Measurements from ENCODE around the gene CHD6.

Gene CHD6

DNA sequence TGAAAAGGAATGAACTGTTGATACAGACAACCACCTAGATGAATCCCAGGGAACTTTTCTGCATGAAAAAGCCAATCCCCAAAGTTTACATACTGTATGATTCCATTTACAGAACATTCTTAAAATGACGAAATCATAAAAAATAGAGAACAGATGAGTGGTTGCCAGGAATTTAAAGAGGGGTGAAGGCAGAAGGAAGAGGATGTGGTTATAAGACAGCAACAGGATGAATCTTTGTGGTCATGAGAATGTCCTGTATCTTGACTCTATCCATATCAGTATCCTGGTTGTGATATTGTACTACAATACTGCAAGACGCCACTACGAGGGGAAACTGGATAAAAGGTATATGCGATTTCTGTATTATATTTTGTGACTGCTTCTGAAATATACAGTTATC lies 181.5 kb downstream of the CHD6 start:
- peak; percentile 83 for DNase-seq (ENCODE audit: low read depth)
- TF ChIP-seq, protein P1, sequence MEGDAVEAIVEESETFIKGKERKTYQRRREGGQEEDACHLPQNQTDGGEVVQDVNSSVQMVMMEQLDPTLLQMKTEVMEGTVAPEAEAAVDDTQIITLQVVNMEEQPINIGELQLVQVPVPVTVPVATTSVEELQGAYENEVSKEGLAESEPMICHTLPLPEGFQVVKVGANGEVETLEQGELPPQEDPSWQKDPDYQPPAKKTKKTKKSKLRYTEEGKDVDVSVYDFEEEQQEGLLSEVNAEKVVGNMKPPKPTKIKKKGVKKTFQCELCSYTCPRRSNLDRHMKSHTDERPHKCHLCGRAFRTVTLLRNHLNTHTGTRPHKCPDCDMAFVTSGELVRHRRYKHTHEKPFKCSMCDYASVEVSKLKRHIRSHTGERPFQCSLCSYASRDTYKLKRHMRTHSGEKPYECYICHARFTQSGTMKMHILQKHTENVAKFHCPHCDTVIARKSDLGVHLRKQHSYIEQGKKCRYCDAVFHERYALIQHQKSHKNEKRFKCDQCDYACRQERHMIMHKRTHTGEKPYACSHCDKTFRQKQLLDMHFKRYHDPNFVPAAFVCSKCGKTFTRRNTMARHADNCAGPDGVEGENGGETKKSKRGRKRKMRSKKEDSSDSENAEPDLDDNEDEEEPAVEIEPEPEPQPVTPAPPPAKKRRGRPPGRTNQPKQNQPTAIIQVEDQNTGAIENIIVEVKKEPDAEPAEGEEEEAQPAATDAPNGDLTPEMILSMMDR (conservative IDR thresholded peaks at IDR 0.05; ENCODE audit: low read length) = no peak
- no peak overlapping the region for H3K4me3 ChIP-seq (ENCODE audit: low read length)

DNA sequence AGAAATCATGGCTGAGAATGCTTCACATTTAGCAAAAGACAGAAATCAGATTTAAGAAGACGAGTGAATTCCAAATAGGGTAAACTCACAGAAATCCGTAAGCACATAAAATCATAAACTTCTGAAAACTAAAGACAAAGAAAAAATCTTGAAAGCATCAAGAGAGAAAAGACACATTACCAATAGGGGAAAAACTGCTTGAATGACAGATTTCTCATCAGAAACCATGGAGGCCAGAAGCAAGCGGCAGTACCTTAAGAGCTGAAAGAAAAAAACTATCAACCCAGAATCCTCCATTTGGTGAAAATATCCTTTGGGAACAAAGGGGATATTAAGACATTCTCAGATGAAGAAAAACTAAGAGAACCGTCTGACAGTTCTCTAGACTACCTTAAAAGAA lies 185.0 kb downstream of the CHD6 start:
- H3K4me3 ChIP-seq (ENCODE audit: low read length) = no peak overlapping the region
- TF ChIP-seq, protein P1 (conservative IDR thresholded peaks at IDR 0.05; ENCODE audit: low read length) = no peak

DNA sequence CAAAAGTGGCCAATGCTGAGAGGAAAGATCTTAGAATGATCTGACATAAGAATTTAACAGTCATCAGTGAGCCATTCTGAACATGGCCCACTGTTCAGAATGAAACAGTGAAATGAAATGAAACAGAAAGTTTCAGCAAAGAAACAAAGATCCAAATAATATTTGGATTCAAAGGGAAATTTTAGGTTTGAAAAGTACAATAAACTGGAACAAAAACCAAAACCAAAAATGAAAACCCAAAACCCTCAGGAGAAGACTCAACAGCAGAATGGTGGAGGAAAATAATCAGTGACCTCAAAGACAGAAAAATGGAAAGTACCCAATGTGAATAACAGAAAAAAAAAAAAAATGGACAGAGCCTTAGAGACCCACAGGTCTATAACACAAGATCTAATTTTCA lies 185.4 kb downstream of the CHD6 start:
- TF ChIP-seq, protein P1 (conservative IDR thresholded peaks at IDR 0.05; ENCODE audit: low read length) = no peak
- no peak overlapping the region for H3K4me3 ChIP-seq (ENCODE audit: low read length)
- DNase-seq (ENCODE audit: low read depth) = no peak

More for the DNA sequence above, 185.0 kb downstream of the CHD6 start:
- DNase-seq (ENCODE audit: low read depth) = no peak

DNA sequence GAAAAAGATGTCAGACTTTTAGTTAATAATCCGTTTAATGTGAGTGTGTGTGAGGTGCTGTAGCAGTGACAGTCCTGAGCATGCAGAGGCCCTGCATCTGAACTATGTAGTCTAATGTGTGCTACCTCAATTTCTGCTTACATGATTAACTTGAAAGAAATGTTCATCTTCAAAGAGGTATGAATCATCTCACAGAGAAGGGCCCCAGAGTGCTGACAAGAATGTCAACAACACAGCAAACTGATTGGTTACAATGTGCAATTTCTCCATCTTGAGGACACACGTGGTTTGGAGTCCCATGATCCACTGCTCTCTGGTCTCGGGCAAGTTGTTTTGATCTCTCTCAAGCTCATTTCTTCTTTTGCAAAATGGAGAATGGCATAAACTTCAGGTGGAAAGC lies 189.9 kb downstream of the CHD6 start:
- DNase-seq (ENCODE audit: low read depth) = peak; percentile 55
- no peak overlapping the region for H3K4me3 ChIP-seq (ENCODE audit: low read length)
- TF ChIP-seq, protein P1 (conservative IDR thresholded peaks at IDR 0.05; ENCODE audit: low read length) = no peak

DNA sequence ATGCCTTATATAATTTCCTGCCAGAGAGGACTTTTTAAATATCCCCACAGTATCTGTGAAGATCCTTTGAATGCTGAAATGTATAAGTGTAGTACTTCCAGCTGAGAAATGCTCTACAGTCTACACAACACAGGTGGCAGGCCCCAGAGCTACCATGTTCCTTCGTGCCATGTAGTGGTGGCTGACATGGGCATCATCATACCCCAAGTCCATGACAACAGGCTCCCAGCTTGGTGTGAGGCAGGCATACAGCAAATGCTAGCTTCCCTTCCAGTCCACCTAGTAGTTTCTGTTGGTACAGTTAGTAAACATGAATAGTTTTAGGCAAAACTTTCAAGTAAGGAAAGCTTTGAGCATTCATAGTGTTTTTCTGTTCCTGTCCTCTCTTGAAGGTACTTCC lies 190.3 kb downstream of the CHD6 start:
- DNase-seq (ENCODE audit: low read depth) = no peak
- TF ChIP-seq, protein P1 (conservative IDR thresholded peaks at IDR 0.05; ENCODE audit: low read length) = no peak
- H3K4me3 ChIP-seq (ENCODE audit: low read length) = no peak overlapping the region

DNA sequence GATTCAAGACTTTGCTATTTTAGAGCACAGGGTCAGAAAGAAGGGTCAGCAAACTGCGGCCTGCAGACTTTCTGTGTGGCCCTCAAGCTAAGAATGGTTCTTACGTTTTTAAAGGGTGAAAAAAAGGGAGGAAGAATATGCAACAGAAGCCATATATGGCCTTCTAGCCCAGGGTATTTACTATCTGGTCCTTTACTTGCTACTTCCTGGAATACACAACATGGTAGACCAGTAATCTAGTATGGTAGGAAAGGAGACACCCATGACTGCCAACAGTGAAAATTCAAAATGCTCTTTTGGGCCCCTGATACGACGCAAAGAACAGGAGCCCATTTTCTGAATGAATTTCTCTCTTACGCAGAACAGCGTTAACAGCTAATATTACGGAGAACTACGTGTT lies 191.2 kb downstream of the CHD6 start:
- TF ChIP-seq, protein P1 (conservative IDR thresholded peaks at IDR 0.05; ENCODE audit: low read length) = no peak
- H3K4me3 ChIP-seq (ENCODE audit: low read length) = no peak overlapping the region
- DNase-seq (ENCODE audit: low read depth) = no peak

DNA sequence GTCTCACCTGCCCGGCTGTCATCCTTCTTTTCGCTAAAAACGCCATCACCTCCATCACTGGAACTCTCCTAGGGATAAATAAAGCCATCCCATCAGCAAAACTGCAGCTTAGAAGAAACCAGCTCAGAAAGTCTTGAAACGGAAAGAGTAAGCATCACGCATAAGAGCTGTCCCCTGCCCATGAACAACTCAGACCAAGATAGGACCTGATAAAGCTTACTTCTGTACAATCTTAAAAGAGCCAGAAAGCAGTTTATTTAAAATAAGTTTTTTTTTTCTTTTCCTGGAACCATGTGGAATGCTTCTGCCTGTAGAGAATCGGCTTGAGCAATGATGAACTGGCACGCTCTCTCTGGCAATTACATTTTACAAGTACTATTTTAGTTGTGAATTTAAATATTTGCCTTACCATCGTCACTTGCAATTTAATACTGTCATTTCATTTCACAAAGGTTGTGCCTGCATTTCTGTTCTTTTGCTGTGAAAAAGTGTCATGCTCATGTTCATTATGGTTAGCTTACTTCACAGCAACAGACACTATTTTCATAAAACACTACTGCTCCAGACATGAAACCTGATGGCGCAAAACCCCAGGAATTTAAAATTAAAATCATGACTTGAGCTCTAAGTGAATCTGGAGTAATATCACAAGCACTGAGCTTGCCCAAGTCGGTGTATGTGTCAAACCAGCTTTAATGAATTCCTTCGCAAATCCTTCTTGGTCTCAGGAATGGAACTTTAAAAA lies 191.9 kb downstream of the CHD6 start:
- peak; percentile 73 for DNase-seq (ENCODE audit: low read depth)
- no peak overlapping the region for H3K4me3 ChIP-seq (ENCODE audit: low read length)
- TF ChIP-seq, protein P1 (conservative IDR thresholded peaks at IDR 0.05; ENCODE audit: low read length) = no peak

All from AG10803 (cell line).